Measurements from ENCODE around the gene GOLGA6D. TPM values are rescaled to one million over a fixed set of nuclear protein-coding genes. Genes with fewer than 3 reads are reported as not detected.
"Not testable (repeated sequence)": the region's sequence is repeated elsewhere in the genome, so short reads cannot be mapped to it uniquely, and the experiment has no call there.

Gene GOLGA6D
- total RNA-seq, 4 donors from 2014 or later: not detected

GRCh38 chr15:75274509-75275107, 8.0 kb upstream of the GOLGA6D start:
- H3K27ac ChIP-seq; H3K4me3 ChIP-seq; H3K9me3 ChIP-seq; H3K36me3 ChIP-seq; in situ Hi-C loops (cut with MboI; ENCODE audit: low sequenced_read_pairs in 4 of 4); H3K27me3 ChIP-seq; H3K4me1 ChIP-seq: not testable (repeated sequence)
- peak; percentile 84 to 94 for ATAC-seq
- intact Hi-C loops (cut with DNase I; ENCODE audit: low total_unique reads): loop anchor here (10.0 kb wide), 1 partner anchor 1150 kb away; no protein-coding TSS in a partner anchor
- peak; percentile 34 to 67 (median 54) for TF ChIP-seq CTCF (IDR thresholded peaks at IDR 0.05 in 4 of 5, conservative IDR thresholded peaks at IDR 0.05 in 1 of 5)
- peak; percentile 21 to 73 for DNase-seq

- H3K4me1 ChIP-seq; H3K27me3 ChIP-seq; H3K9me3 ChIP-seq; DNase-seq; in situ Hi-C loops (cut with MboI; ENCODE audit: low sequenced_read_pairs in 4 of 4); H3K36me3 ChIP-seq; H3K27ac ChIP-seq; H3K4me3 ChIP-seq: not testable (repeated sequence)
- intact Hi-C loops (cut with DNase I; ENCODE audit: low total_unique reads): loop anchor here (10.0 kb wide), 1 partner anchor 1151 kb away; no protein-coding TSS in a partner anchor
- peak in 1 of 2 donors; percentile 21 for ATAC-seq
Measured at GRCh38 chr15:75275617-75276016, 7.0 kb upstream of the GOLGA6D start.

- H3K27me3 ChIP-seq; DNase-seq; H3K27ac ChIP-seq; ATAC-seq; H3K4me3 ChIP-seq; H3K9me3 ChIP-seq; H3K36me3 ChIP-seq; in situ Hi-C loops (cut with MboI; ENCODE audit: low sequenced_read_pairs in 4 of 4); H3K4me1 ChIP-seq: not testable (repeated sequence)
- intact Hi-C loops (cut with DNase I; ENCODE audit: low total_unique reads): loop anchor here (10.0 kb wide), 1 partner anchor 1154 kb away; no protein-coding TSS in a partner anchor
Measured at GRCh38 chr15:75278497-75278896, 4.1 kb upstream of the GOLGA6D start.

GRCh38 chr15:75284152-75284551, 1.5 kb downstream of the GOLGA6D start:
- in situ Hi-C loops (cut with MboI; ENCODE audit: low sequenced_read_pairs in 4 of 4); H3K36me3 ChIP-seq; DNase-seq; H3K27me3 ChIP-seq; H3K27ac ChIP-seq; intact Hi-C loops (cut with DNase I; ENCODE audit: low total_unique reads); H3K4me3 ChIP-seq; ATAC-seq; H3K9me3 ChIP-seq; H3K4me1 ChIP-seq: not testable (repeated sequence)

- H3K36me3 ChIP-seq; DNase-seq; H3K27me3 ChIP-seq; ATAC-seq; H3K9me3 ChIP-seq; H3K4me1 ChIP-seq; in situ Hi-C loops (cut with MboI; ENCODE audit: low sequenced_read_pairs in 4 of 4); H3K4me3 ChIP-seq; intact Hi-C loops (cut with DNase I; ENCODE audit: low total_unique reads); H3K27ac ChIP-seq: not testable (repeated sequence)
Measured at GRCh38 chr15:75293660-75294059, 11.0 kb downstream of the GOLGA6D start.

DNA sequence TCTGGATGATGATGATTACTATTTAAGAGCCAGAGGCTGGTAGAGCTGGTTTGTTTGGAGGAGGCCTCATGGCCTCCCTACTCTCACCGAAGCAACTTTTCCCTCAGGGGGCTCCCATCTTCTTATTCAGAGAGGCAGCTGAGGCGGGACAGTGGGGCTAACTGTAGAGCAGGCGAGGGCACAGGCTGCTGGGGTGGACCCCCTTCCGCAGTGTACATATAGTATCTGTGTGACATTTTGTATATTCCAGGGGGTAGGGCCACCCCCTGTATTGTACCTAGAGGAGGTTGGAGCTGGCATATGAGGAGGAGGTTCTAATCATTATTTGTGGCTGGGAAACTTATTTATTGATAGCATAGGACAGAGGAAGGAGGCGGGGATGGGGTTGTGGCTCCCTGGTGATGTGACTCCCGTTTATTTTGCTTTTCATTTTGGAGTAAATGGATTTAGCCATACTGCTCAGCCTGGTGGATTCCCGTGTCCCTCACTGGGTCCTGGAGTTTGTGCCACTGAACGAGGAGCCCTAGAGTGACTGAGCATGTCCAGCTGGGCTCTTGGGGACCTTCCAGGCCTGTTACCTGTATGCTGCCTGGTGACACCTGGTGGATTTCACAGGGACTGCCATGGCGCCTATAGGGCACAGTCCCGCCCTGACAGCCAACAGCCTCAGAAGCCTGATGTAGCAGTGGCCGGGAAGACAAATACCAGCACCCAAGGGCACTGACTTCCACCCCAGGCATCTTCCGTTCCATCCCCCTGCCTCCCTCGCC, 16.1 kb downstream of the GOLGA6D start:
- H3K4me3 ChIP-seq; H3K36me3 ChIP-seq; intact Hi-C loops (cut with DNase I; ENCODE audit: low total_unique reads); in situ Hi-C loops (cut with MboI; ENCODE audit: low sequenced_read_pairs in 4 of 4); DNase-seq; H3K27me3 ChIP-seq; H3K4me1 ChIP-seq; H3K27ac ChIP-seq; H3K9me3 ChIP-seq; ATAC-seq: not testable (repeated sequence)

- peak in 3 of 5 experiments; percentile 37 to 65 (median 44) for TF ChIP-seq CTCF (IDR thresholded peaks at IDR 0.05 in 4 of 5, conservative IDR thresholded peaks at IDR 0.05 in 1 of 5)
- H3K9me3 ChIP-seq; H3K27ac ChIP-seq; H3K4me3 ChIP-seq; in situ Hi-C loops (cut with MboI; ENCODE audit: low sequenced_read_pairs in 4 of 4); intact Hi-C loops (cut with DNase I; ENCODE audit: low total_unique reads); H3K36me3 ChIP-seq; ATAC-seq; H3K4me1 ChIP-seq; H3K27me3 ChIP-seq: not testable (repeated sequence)
- peak in 1 of 2 donors; percentile 30 for DNase-seq
Measured at GRCh38 chr15:75299311-75299688, 16.7 kb downstream of the GOLGA6D start.

DNA sequence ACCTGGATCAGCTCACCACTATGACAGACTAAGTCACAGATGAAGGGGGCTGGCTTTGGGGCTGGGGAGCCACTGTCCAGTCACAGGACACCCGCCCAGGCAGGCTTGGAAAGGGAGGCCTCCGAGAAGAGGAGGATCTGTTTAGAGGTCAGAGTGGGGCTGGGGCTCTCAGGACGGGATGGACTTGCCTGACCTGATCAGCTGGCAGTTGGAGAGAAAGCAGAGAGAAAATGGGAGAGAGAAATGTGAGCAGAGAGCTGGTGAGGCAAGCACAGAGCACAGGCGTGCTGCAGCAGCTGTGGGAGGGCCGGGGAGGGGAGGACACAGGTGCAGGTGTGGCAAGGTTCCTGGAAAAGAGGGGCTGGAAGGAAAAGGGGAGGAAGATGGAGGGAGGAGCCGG, 17.4 kb downstream of the GOLGA6D start:
- H3K4me1 ChIP-seq; ATAC-seq; intact Hi-C loops (cut with DNase I; ENCODE audit: low total_unique reads); H3K4me3 ChIP-seq; DNase-seq; H3K27me3 ChIP-seq; H3K36me3 ChIP-seq; in situ Hi-C loops (cut with MboI; ENCODE audit: low sequenced_read_pairs in 4 of 4); H3K27ac ChIP-seq; H3K9me3 ChIP-seq: not testable (repeated sequence)
